AG09309 (cell line): ENCODE measurements around the gene TRIM63.
A peak's percentile ranks its signal among the peaks of the same experiment; 100 is the strongest.
"Not testable (repeated sequence)": the region's sequence is repeated elsewhere in the genome, so short reads cannot be mapped to it uniquely, and the experiment has no call there.

Experiments
- DNase-seq: peaks from one replicate; pipeline ENCODE4 v3.0.0-alpha.2; 2010; ENCODE audit warnings: low read depth
- H3K4me3 ChIP-seq: 2 replicates; pipeline ENCODE4 v1.5.1; 2011; ENCODE audit warnings: mild to moderate bottlenecking, low read depth, low read length, moderate library complexity; ENCODE audit not compliant: control insufficient read depth
- CTCF ChIP-seq: IDR thresholded peaks from 2 replicates; pipeline ENCODE4 v1.5.1; 2011; ENCODE audit warnings: mild to moderate bottlenecking, low read depth, low read length, inconsistent platforms; ENCODE audit not compliant: insufficient read depth, control insufficient read depth; ENCODE audit errors: missing control alignments

The TRIM63 gene

GRCh38 chr1:26096471-26096870, 29.0 kb upstream of the TRIM63 start:
- no peak overlapping the region for H3K4me3 ChIP-seq
- no peak for DNase-seq
- no peak for TF ChIP-seq CTCF

- TF ChIP-seq CTCF, result peak; percentile 25
- H3K4me3 ChIP-seq, result no peak overlapping the region
- DNase-seq, result no peak
Observed at GRCh38 chr1:26094677-26095383, 27.4 kb upstream of the TRIM63 start.

- DNase-seq, result no peak
- no peak overlapping the region for H3K4me3 ChIP-seq
- no peak for TF ChIP-seq CTCF
Observed at GRCh38 chr1:26094076-26094669, 26.7 kb upstream of the TRIM63 start.

GRCh38 chr1:26093569-26093968, 26.1 kb upstream of the TRIM63 start:
- DNase-seq, H3K4me3 ChIP-seq: not testable (repeated sequence)

- no peak for TF ChIP-seq CTCF
- no peak overlapping the region for H3K4me3 ChIP-seq
- no peak for DNase-seq
Observed at GRCh38 chr1:26092422-26092821, 25.0 kb upstream of the TRIM63 start.

GRCh38 chr1:26090893-26091292, 23.5 kb upstream of the TRIM63 start:
- H3K4me3 ChIP-seq, result no peak overlapping the region
- no peak for TF ChIP-seq CTCF
- no peak for DNase-seq

- DNase-seq, result no peak
- no peak overlapping the region for H3K4me3 ChIP-seq
- TF ChIP-seq CTCF, result no peak
Observed at GRCh38 chr1:26089125-26089524, 21.7 kb upstream of the TRIM63 start.
